HG02642 (cell line): ENCODE measurements around the gene ST6GALNAC5.
"Not testable (repeated sequence)": the region's sequence is repeated elsewhere in the genome, so short reads cannot be mapped to it uniquely, and the experiment has no call there.

Source experiments
- ATAC-seq: cut with Tn5 transposase; IDR thresholded peaks from one replicate; pipeline ENCODE4 v1.9.1; 2021; ENCODE audit warnings: mild to moderate bottlenecking; ENCODE audit not compliant: unreplicated experiment, poor library complexity

Gene ST6GALNAC5

GRCh38 chr1:76933847-76934815 lies 66.9 kb downstream of the ST6GALNAC5 start:
- no peak for ATAC-seq

- no peak for ATAC-seq
Measured at GRCh38 chr1:76938304-76938703, 71.0 kb downstream of the ST6GALNAC5 start.

- ATAC-seq: no peak
Measured at GRCh38 chr1:76939050-76939816, 72.0 kb downstream of the ST6GALNAC5 start.

GRCh38 chr1:76939817-76940216 lies 72.5 kb downstream of the ST6GALNAC5 start:
- no peak for ATAC-seq

- no peak for ATAC-seq
Measured at GRCh38 chr1:76940571-76941335, 73.5 kb downstream of the ST6GALNAC5 start.

- ATAC-seq: no peak
Measured at GRCh38 chr1:76942549-76942948, 75.3 kb downstream of the ST6GALNAC5 start.

- ATAC-seq: no peak
Measured at GRCh38 chr1:76944942-76945341, 77.7 kb downstream of the ST6GALNAC5 start.

- no peak for ATAC-seq
Measured at GRCh38 chr1:76948846-76949245, 81.6 kb downstream of the ST6GALNAC5 start.

- ATAC-seq: no peak
Measured at GRCh38 chr1:76949503-76949902, 82.2 kb downstream of the ST6GALNAC5 start.

- no peak for ATAC-seq
Measured at GRCh38 chr1:76950306-76950705, 83.0 kb downstream of the ST6GALNAC5 start.

- ATAC-seq: no peak
Measured at GRCh38 chr1:76951153-76951552, 83.9 kb downstream of the ST6GALNAC5 start.

GRCh38 chr1:76955652-76956051 lies 88.4 kb downstream of the ST6GALNAC5 start:
- ATAC-seq: no peak

- no peak for ATAC-seq
Measured at GRCh38 chr1:76957961-76958360, 90.7 kb downstream of the ST6GALNAC5 start.

- no peak for ATAC-seq
Measured at GRCh38 chr1:76958828-76959227, 91.5 kb downstream of the ST6GALNAC5 start.

GRCh38 chr1:76959556-76959955 lies 92.3 kb downstream of the ST6GALNAC5 start:
- ATAC-seq: no peak

- no peak for ATAC-seq
Measured at GRCh38 chr1:76961181-76961819, 94.0 kb downstream of the ST6GALNAC5 start.

- no peak for ATAC-seq
Measured at GRCh38 chr1:76961820-76962207, 94.5 kb downstream of the ST6GALNAC5 start.

- not testable (repeated sequence) for ATAC-seq
Measured at GRCh38 chr1:76981267-76981666, 114.0 kb downstream of the ST6GALNAC5 start.

GRCh38 chr1:76989976-76990375 lies 122.7 kb downstream of the ST6GALNAC5 start:
- no peak for ATAC-seq

- ATAC-seq: no peak
Measured at GRCh38 chr1:76993036-76993435, 125.8 kb downstream of the ST6GALNAC5 start.
